Activated CD4-positive, alpha-beta memory T cell treated with anti-CD3 and anti-CD28 coated beads for 36 hours (primary cell): ENCODE results near the gene WDR11. TPM values are rescaled to one million over a fixed set of nuclear protein-coding genes. Genes with fewer than 3 reads are reported as not detected.

Source experiments
- CTCF ChIA-PET: fragments of 350-600 bp; sonication (Branson Sonifier 250); formaldehyde crosslinking; loops from one replicate; lab custom pipeline; 2021; ENCODE audit warnings: antibody characterized with exemption, inconsistent platforms; lab: Charles Lee
- POLR2A ChIA-PET: fragments of 350-600 bp; sonication (Branson Sonifier 250); formaldehyde crosslinking; loops from one replicate; lab custom pipeline; 2021; ENCODE audit warnings: antibody characterized with exemption; lab: Charles Lee
- DNase-seq: peaks from one replicate; pipeline ENCODE4 v3.0.0-alpha.2; 2020
- H3K27ac Mint-ChIP-seq: one replicate; pipeline ENCODE4 v1.8.0; 2021; ENCODE audit warnings: mixed read lengths
- H3K27me3 Mint-ChIP-seq: one replicate; pipeline ENCODE4 v1.8.0; 2021; ENCODE audit warnings: mixed read lengths
- H3K36me3 Mint-ChIP-seq: one replicate; pipeline ENCODE4 v1.8.0; 2021; ENCODE audit warnings: mixed read lengths
- H3K4me1 Mint-ChIP-seq: one replicate; pipeline ENCODE4 v1.8.0; 2021; ENCODE audit warnings: low read depth, mixed read lengths
- H3K4me3 Mint-ChIP-seq: one replicate; pipeline ENCODE4 v1.8.0; 2021; ENCODE audit warnings: mild to moderate bottlenecking, mixed read lengths
- H3K9me3 Mint-ChIP-seq: one replicate; pipeline ENCODE4 v1.8.0; 2021; ENCODE audit warnings: mixed read lengths
- intact Hi-C: fragments of 100-400 bp; cut with micrococcal nuclease; formaldehyde crosslinking; loops from one replicate; pipeline ENCODE4 v1.15.1; 2023
- total RNA-seq, 2 experiments: library from RNA; stranded (reverse); gene quantifications; one replicate each; pipeline ENCODE4 v1.2.3, GENCODE V29; 2021

WDR11 gene
- total RNA-seq, 2 experiments from 2014 or later, result 37.3 to 39.6 TPM

- CTCF ChIA-PET, result interaction anchor here (1.2 kb wide), 1 partner anchor 326 kb away, joined by 4 read pairs; no protein-coding TSS in a partner anchor
- no peaks in the 10 kb centered on the region for H3K4me1 Mint-ChIP-seq
- POLR2A ChIA-PET, result no interaction called here
- intact Hi-C loops, result no loop called here
- no peaks in the 10 kb centered on the region for H3K9me3 Mint-ChIP-seq
- DNase-seq, result no peak
- no peak overlapping the region for H3K27ac Mint-ChIP-seq
- H3K27me3 Mint-ChIP-seq, result peaks cover 13% of the 10 kb centered on the region
- no peak overlapping the region for H3K4me3 Mint-ChIP-seq
- H3K36me3 Mint-ChIP-seq, result no peaks in the 10 kb centered on the region
These were observed 25.0 kb upstream of the WDR11 start for GRCh38 chr10:120825878-120826769.

GRCh38 chr10:120827251-120827875 is 23.8 kb upstream of the WDR11 start:
- Mint-ChIP-seq H3K27me3 (peaks cover 15% of the 10 kb centered on the region), H3K4me1 (no peaks in the 10 kb centered on the region), H3K27ac (no peak overlapping the region), H3K4me3 (no peak overlapping the region), H3K9me3 (no peaks in the 10 kb centered on the region), H3K36me3 (no peaks in the 10 kb centered on the region)
- DNase-seq, result no peak
- CTCF ChIA-PET, result no interaction called here
- POLR2A ChIA-PET, result no interaction called here
- intact Hi-C loops, result no loop called here

- Mint-ChIP-seq H3K4me1 (no peaks in the 10 kb centered on the region), H3K27ac (no peak overlapping the region), H3K36me3 (no peaks in the 10 kb centered on the region), H3K4me3 (no peak overlapping the region), H3K9me3 (no peaks in the 10 kb centered on the region), H3K27me3 (peaks cover 23% of the 10 kb centered on the region)
- ChIA-PET CTCF (no interaction called here), POLR2A (no interaction called here)
- no peak for DNase-seq
- intact Hi-C loops, result no loop called here
These were observed 22.3 kb upstream of the WDR11 start for GRCh38 chr10:120828763-120829319.

GRCh38 chr10:120832106-120832505 is 19.1 kb upstream of the WDR11 start:
- no peak for DNase-seq
- CTCF ChIA-PET, result interaction anchor here (0.9 kb wide), 1 partner anchor 9 kb away, joined by 3 read pairs; no protein-coding TSS in a partner anchor
- POLR2A ChIA-PET, result no interaction called here
- no peaks in the 10 kb centered on the region for H3K36me3 Mint-ChIP-seq
- intact Hi-C loops, result no loop called here
- H3K27me3 Mint-ChIP-seq, result peaks cover 19% of the 10 kb centered on the region
- H3K4me1 Mint-ChIP-seq, result no peaks in the 10 kb centered on the region
- no peak overlapping the region for H3K4me3 Mint-ChIP-seq
- H3K9me3 Mint-ChIP-seq, result no peaks in the 10 kb centered on the region
- no peak overlapping the region for H3K27ac Mint-ChIP-seq

GRCh38 chr10:120833222-120833928 is 17.8 kb upstream of the WDR11 start:
- CTCF ChIA-PET, result no interaction called here
- no peak overlapping the region for H3K27ac Mint-ChIP-seq
- intact Hi-C loops, result no loop called here
- no peaks in the 10 kb centered on the region for H3K4me1 Mint-ChIP-seq
- H3K27me3 Mint-ChIP-seq, result peaks cover 19% of the 10 kb centered on the region
- POLR2A ChIA-PET, result no interaction called here
- no peaks in the 10 kb centered on the region for H3K36me3 Mint-ChIP-seq
- no peak for DNase-seq
- H3K9me3 Mint-ChIP-seq, result no peaks in the 10 kb centered on the region
- no peak overlapping the region for H3K4me3 Mint-ChIP-seq

GRCh38 chr10:120835603-120836002 is 15.6 kb upstream of the WDR11 start:
- CTCF ChIA-PET, result interaction anchor here (0.6 kb wide), 1 partner anchor 1730 kb away, joined by 3 read pairs; no protein-coding TSS in a partner anchor
- intact Hi-C loops, result no loop called here

GRCh38 chr10:120838941-120839340 is 12.2 kb upstream of the WDR11 start:
- H3K27me3 Mint-ChIP-seq, result no peaks in the 10 kb centered on the region
- no peaks in the 10 kb centered on the region for H3K9me3 Mint-ChIP-seq
- H3K27ac Mint-ChIP-seq, result no peak overlapping the region
- H3K36me3 Mint-ChIP-seq, result no peaks in the 10 kb centered on the region
- CTCF ChIA-PET, result no interaction called here
- intact Hi-C loops, result no loop called here
- no peak for DNase-seq
- H3K4me1 Mint-ChIP-seq, result no peaks in the 10 kb centered on the region
- POLR2A ChIA-PET, result no interaction called here
- no peak overlapping the region for H3K4me3 Mint-ChIP-seq

More at GRCh38 chr10:120835603-120836002, 15.6 kb upstream of the WDR11 start:
- POLR2A ChIA-PET, result no interaction called here
- Mint-ChIP-seq H3K27ac (no peak overlapping the region), H3K9me3 (no peaks in the 10 kb centered on the region), H3K4me1 (no peaks in the 10 kb centered on the region), H3K36me3 (no peaks in the 10 kb centered on the region), H3K27me3 (peaks cover 14% of the 10 kb centered on the region), H3K4me3 (no peak overlapping the region)
- DNase-seq, result no peak

- H3K4me1 Mint-ChIP-seq, result no peaks in the 10 kb centered on the region
- ChIA-PET CTCF (no interaction called here), POLR2A (no interaction called here)
- intact Hi-C loops, result no loop called here
- peaks cover 2% of the 10 kb centered on the region for H3K27me3 Mint-ChIP-seq
- DNase-seq, result no peak
- no peaks in the 10 kb centered on the region for H3K36me3 Mint-ChIP-seq
- no peaks in the 10 kb centered on the region for H3K9me3 Mint-ChIP-seq
- H3K4me3 Mint-ChIP-seq, result no peak overlapping the region
- H3K27ac Mint-ChIP-seq, result no peak overlapping the region
These were observed 9.5 kb upstream of the WDR11 start for GRCh38 chr10:120841522-120842189.

GRCh38 chr10:120854388-120854787 is 3.2 kb downstream of the WDR11 start:
- ChIA-PET POLR2A (no interaction called here), CTCF (no interaction called here)
- Mint-ChIP-seq H3K27me3 (no peaks in the 10 kb centered on the region), H3K9me3 (peaks cover 4% of the 10 kb centered on the region), H3K4me3 (no peak overlapping the region), H3K27ac (no peak overlapping the region), H3K36me3 (peaks cover 25% of the 10 kb centered on the region), H3K4me1 (peaks cover 43% of the 10 kb centered on the region)
- DNase-seq, result no peak
- intact Hi-C loops, result loop anchor here (5.0 kb wide), 1 partner anchor 898 kb away; no protein-coding TSS in a partner anchor

- Mint-ChIP-seq H3K27ac (no peak overlapping the region), H3K27me3 (no peaks in the 10 kb centered on the region), H3K36me3 (peaks cover 23% of the 10 kb centered on the region), H3K4me3 (no peak overlapping the region), H3K9me3 (no peaks in the 10 kb centered on the region), H3K4me1 (no peaks in the 10 kb centered on the region)
- no peak for DNase-seq
- CTCF ChIA-PET, result no interaction called here
- POLR2A ChIA-PET, result no interaction called here
- intact Hi-C loops, result no loop called here
These were observed 10.2 kb downstream of the WDR11 start for GRCh38 chr10:120861178-120861855.

- ChIA-PET POLR2A (no interaction called here), CTCF (no interaction called here)
- no peaks in the 10 kb centered on the region for H3K9me3 Mint-ChIP-seq
- no peaks in the 10 kb centered on the region for H3K27me3 Mint-ChIP-seq
- no peak for DNase-seq
- no peak overlapping the region for H3K27ac Mint-ChIP-seq
- no peak overlapping the region for H3K4me3 Mint-ChIP-seq
- no peaks in the 10 kb centered on the region for H3K4me1 Mint-ChIP-seq
- intact Hi-C loops, result no loop called here
- H3K36me3 Mint-ChIP-seq, result peaks cover 41% of the 10 kb centered on the region
These were observed 22.6 kb downstream of the WDR11 start for GRCh38 chr10:120873741-120874140.
